GM12878 (cell line): ENCODE data around the gene PYGM. TPM values are rescaled to one million over a fixed set of nuclear protein-coding genes. Genes with fewer than 3 reads are reported as not detected.

Source experiments
- ASH2L ChIP-seq: fragments of 300-600, 200-600 bp; sonication (generic); IDR thresholded peaks from 2 replicates; pipeline ENCODE4 v1.6.1; 2017; ENCODE audit warnings: low read depth, mild to moderate bottlenecking, borderline replicate concordance
- ATF7 ChIP-seq: fragments of 450-650 bp; IDR thresholded peaks from 2 replicates; pipeline ENCODE4 v1.6.1; 2016; ENCODE audit warnings: low read depth, mild to moderate bottlenecking
- BACH1 ChIP-seq: fragments of 450-650 bp; IDR thresholded peaks from 2 replicates; pipeline ENCODE4 v1.6.1; 2017; ENCODE audit warnings: mild to moderate bottlenecking, borderline replicate concordance
- BCL11A ChIP-seq: IDR thresholded peaks from 2 replicates; pipeline ENCODE4 v1.6.1; 2011; ENCODE audit warnings: low read depth, low read length
- BHLHE40 ChIP-seq, 2 experiments: fragments of 450-650 bp in 1 of 2; IDR thresholded peaks; 2 replicates each; pipeline ENCODE4 v1.6.1; 2011 to 2017; ENCODE audit warnings: low read depth in 2 of 2, borderline replicate concordance in 1 of 2, improper control_type of control experiment in 1 of 2, low read length in 1 of 2, mild to moderate bottlenecking in 1 of 2
- CBFB ChIP-seq: IDR thresholded peaks from 2 replicates; pipeline ENCODE4 v1.6.1; 2016; ENCODE audit warnings: antibody characterized with exemption, low read depth
- GATAD2B ChIP-seq: fragments of 450-650 bp; conservative IDR thresholded peaks from 2 replicates; pipeline ENCODE4 v1.6.1; 2017; ENCODE audit warnings: low read depth, mild to moderate bottlenecking, moderate library complexity
- HCFC1 ChIP-seq: fragments of 150-350 bp; IDR thresholded peaks from 2 replicates; pipeline ENCODE4 v1.6.1; 2014; ENCODE audit warnings: low read length
- HDGF ChIP-seq: fragments of 450-650 bp; IDR thresholded peaks from 2 replicates; pipeline ENCODE4 v1.6.1; 2016; ENCODE audit warnings: antibody characterized with exemption
- IKZF2 ChIP-seq, 2 experiments: fragments of 450-650 bp; IDR thresholded peaks; 2 replicates each; pipeline ENCODE4 v1.6.1; 2017; ENCODE audit warnings: mild to moderate bottlenecking in 2 of 2, moderate library complexity in 2 of 2
- JUNB ChIP-seq: IDR thresholded peaks from 2 replicates; pipeline ENCODE4 v1.6.1; 2016; ENCODE audit warnings: antibody characterized with exemption, mild to moderate bottlenecking
- MEF2A ChIP-seq: IDR thresholded peaks from 2 replicates; pipeline ENCODE4 v1.6.1; 2011; ENCODE audit warnings: low read depth, mild to moderate bottlenecking, low read length, moderate library complexity; ENCODE audit not compliant: insufficient read depth
- MEF2B ChIP-seq: fragments of 450-650 bp; IDR thresholded peaks from 2 replicates; pipeline ENCODE4 v1.6.1; 2018; ENCODE audit warnings: mild to moderate bottlenecking, moderate library complexity; ENCODE audit not compliant: partially characterized antibody, poor library complexity, severe bottlenecking
- NFYB ChIP-seq: IDR thresholded peaks from 2 replicates; pipeline ENCODE4 v1.6.1; 2011; ENCODE audit warnings: low read depth, mild to moderate bottlenecking, low read length, improper control_type of control experiment, moderate library complexity; ENCODE audit not compliant: insufficient read depth
- NR2C1 ChIP-seq: fragments of 450-650 bp; IDR thresholded peaks from 2 replicates; pipeline ENCODE4 v1.6.1; 2017; ENCODE audit warnings: antibody characterized with exemption, mild to moderate bottlenecking, moderate library complexity
- POLR2A ChIP-seq: IDR thresholded peaks from 2 replicates; pipeline ENCODE4 v1.6.1; 2011; ENCODE audit warnings: low read depth, mild to moderate bottlenecking, low read length
- POLR2AphosphoS5 ChIP-seq: IDR thresholded peaks from 2 replicates; pipeline ENCODE4 v1.6.1; 2011; ENCODE audit warnings: mild to moderate bottlenecking, low read length, inconsistent platforms
- RCOR1 ChIP-seq: conservative IDR thresholded peaks from 2 replicates; pipeline ENCODE4 v1.6.1; 2012; ENCODE audit warnings: low read depth, low read length, improper control_type of control experiment
- SP1 ChIP-seq: IDR thresholded peaks from one replicate; pipeline ENCODE4 v1.6.1; 2011; ENCODE audit warnings: low read depth, low read length
- SPI1 ChIP-seq: IDR thresholded peaks from 2 replicates; pipeline ENCODE4 v1.6.1; 2011; ENCODE audit warnings: low read depth, mild to moderate bottlenecking, low read length, moderate library complexity, borderline replicate concordance; ENCODE audit not compliant: insufficient read depth
- TCF12 ChIP-seq: IDR thresholded peaks from 2 replicates; pipeline ENCODE4 v1.6.1; 2011; ENCODE audit warnings: low read depth, mild to moderate bottlenecking, low read length
- polyA plus RNA-seq, 11 experiments: library from polyadenylated mRNA; depleted of rRNA in 4 of 11; unstranded in 6 of 11; stranded (reverse) in 5 of 11; fragments of >200 nt; fragmentation: Nextera tagmentation in 4 of 11; fragmentation: Illumina TruSeq in 1 of 11; extraction: Ambion mirVana in 4 of 11; extraction: Trizol in 1 of 11; gene quantifications; 1 replicate in 1 of 11; 2 replicates in 10 of 11; pipeline versions ENCODE4 v1.2.1 to v1.2.3, GENCODE V29; 2011 to 2016; ENCODE audit warnings: inconsistent platforms in 2 of 11, missing spikeins in 2 of 11, low read depth in 1 of 11
- total RNA-seq, 4 experiments: library from RNA; depleted of rRNA in 3 of 4; stranded (reverse); fragments of >200 nt in 3 of 4; fragmentation: Illumina TruSeq in 1 of 4; extraction: Trizol in 1 of 4; gene quantifications; 2 replicates each; pipeline versions ENCODE4 v1.2.1 to v1.2.3, GENCODE V29; 2013 to 2021
- TF ChIP-seq, protein P1 (sequence below): IDR thresholded peaks from 2 replicates; pipeline ENCODE4 v1.6.1; 2012; ENCODE audit warnings: improper control_type of control experiment, low read depth, low read length; ENCODE audit not compliant: insufficient replicate concordance
- TF ChIP-seq, protein P2 (sequence below): fragments of 450-650 bp; IDR thresholded peaks from 2 replicates; pipeline ENCODE4 v1.6.1; 2017; ENCODE audit warnings: mild to moderate bottlenecking
- TF ChIP-seq, protein P3 (sequence below): IDR thresholded peaks from 2 replicates; pipeline ENCODE4 v1.6.1; 2011; ENCODE audit warnings: low read depth, mild to moderate bottlenecking, low read length, moderate library complexity, borderline replicate concordance; ENCODE audit errors: extremely low read depth

The PYGM gene
- total and polyA plus RNA-seq, 10 of the 15 experiments (the other 5 are each of a cell fraction or from before 2014, with no cell fraction given): 0.04 to 3.7 (median 0.27) TPM; not detected in 1

DNA sequence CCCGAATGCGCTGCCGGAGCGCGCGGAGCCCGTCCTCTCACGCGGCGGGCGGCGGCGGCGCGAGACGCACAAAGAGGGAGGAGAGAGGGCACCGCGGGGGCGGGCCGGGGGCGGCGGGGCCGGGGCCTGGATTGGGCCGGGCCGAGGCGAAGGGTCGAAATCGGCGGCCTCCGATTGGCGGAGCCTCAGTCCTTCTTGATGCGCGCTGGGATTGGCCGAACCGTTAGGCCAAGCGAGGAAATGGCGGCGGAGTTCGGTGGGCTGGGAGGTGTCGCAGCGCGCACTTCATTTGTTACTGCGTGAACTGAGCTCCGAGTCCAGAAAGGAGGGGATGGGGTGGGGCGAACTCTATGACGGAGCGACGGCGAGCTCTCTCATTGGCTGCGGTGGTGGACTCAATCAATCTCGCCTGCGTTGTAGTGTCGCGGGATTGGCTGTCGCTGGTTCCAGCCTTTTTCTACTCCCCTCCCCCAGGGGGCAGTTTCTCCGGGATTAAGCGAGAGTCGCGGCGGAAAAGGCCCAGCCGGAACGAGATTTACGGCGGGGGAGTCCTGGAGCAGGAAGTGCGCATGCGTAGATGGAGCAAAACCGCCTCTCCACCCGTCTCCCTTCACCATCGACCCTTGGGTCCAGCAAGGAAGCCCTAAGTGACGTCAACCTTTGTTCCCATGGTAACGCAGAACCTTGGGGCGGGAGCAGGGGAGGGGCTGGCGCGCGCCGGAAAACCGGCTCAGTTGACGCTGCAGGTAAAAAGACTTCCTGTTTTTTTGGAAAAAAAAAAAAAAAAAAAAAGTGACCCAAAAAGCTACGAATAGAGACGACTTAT, 18.9 kb upstream of the PYGM start, which contains the start of gene SF1 (continued):
- peak; percentile 86 for TF ChIP-seq SPI1
- peak; percentile 67 for TF ChIP-seq MEF2B
- TF ChIP-seq CBFB: peak; percentile 78
- TF ChIP-seq JUNB: peak; percentile 19; the same call in 1 of the 2 replicates
- peak; percentile 87 for TF ChIP-seq NFYB
- TF ChIP-seq, protein P1, sequence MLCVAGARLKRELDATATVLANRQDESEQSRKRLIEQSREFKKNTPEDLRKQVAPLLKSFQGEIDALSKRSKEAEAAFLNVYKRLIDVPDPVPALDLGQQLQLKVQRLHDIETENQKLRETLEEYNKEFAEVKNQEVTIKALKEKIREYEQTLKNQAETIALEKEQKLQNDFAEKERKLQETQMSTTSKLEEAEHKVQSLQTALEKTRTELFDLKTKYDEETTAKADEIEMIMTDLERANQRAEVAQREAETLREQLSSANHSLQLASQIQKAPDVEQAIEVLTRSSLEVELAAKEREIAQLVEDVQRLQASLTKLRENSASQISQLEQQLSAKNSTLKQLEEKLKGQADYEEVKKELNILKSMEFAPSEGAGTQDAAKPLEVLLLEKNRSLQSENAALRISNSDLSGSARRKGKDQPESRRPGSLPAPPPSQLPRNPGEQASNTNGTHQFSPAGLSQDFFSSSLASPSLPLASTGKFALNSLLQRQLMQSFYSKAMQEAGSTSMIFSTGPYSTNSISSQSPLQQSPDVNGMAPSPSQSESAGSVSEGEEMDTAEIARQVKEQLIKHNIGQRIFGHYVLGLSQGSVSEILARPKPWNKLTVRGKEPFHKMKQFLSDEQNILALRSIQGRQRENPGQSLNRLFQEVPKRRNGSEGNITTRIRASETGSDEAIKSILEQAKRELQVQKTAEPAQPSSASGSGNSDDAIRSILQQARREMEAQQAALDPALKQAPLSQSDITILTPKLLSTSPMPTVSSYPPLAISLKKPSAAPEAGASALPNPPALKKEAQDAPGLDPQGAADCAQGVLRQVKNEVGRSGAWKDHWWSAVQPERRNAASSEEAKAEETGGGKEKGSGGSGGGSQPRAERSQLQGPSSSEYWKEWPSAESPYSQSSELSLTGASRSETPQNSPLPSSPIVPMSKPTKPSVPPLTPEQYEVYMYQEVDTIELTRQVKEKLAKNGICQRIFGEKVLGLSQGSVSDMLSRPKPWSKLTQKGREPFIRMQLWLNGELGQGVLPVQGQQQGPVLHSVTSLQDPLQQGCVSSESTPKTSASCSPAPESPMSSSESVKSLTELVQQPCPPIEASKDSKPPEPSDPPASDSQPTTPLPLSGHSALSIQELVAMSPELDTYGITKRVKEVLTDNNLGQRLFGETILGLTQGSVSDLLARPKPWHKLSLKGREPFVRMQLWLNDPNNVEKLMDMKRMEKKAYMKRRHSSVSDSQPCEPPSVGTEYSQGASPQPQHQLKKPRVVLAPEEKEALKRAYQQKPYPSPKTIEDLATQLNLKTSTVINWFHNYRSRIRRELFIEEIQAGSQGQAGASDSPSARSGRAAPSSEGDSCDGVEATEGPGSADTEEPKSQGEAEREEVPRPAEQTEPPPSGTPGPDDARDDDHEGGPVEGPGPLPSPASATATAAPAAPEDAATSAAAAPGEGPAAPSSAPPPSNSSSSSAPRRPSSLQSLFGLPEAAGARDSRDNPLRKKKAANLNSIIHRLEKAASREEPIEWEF: no peak
- peak; percentile 14 to 34; a peak in 2 of 4 replicates for TF ChIP-seq BHLHE40 (IDR thresholded peaks at IDR 0.05; ENCODE audit: borderline replicate concordance in 1 of 2, low read depth in 2 of 2, low read length in 1 of 2)
- TF ChIP-seq SP1: peak; percentile 86
- TF ChIP-seq IKZF2 (IDR thresholded peaks at IDR 0.05): peak in 1 of 2 experiments; percentile 61; a peak in 3 of 4 replicates
- TF ChIP-seq POLR2A: peak; percentile 97
- peak; percentile 20; the same call in 1 of the 2 replicates for TF ChIP-seq HCFC1
- TF ChIP-seq ATF7: peak; percentile 98
- TF ChIP-seq BCL11A: 0 out of 2 replicates have a peak, but pooled peaks have one; percentile 4
- TF ChIP-seq BACH1: no peak
- TF ChIP-seq ASH2L: no peak
- TF ChIP-seq TCF12: peak; percentile 6; the same call in 1 of the 2 replicates
- TF ChIP-seq, protein P2, sequence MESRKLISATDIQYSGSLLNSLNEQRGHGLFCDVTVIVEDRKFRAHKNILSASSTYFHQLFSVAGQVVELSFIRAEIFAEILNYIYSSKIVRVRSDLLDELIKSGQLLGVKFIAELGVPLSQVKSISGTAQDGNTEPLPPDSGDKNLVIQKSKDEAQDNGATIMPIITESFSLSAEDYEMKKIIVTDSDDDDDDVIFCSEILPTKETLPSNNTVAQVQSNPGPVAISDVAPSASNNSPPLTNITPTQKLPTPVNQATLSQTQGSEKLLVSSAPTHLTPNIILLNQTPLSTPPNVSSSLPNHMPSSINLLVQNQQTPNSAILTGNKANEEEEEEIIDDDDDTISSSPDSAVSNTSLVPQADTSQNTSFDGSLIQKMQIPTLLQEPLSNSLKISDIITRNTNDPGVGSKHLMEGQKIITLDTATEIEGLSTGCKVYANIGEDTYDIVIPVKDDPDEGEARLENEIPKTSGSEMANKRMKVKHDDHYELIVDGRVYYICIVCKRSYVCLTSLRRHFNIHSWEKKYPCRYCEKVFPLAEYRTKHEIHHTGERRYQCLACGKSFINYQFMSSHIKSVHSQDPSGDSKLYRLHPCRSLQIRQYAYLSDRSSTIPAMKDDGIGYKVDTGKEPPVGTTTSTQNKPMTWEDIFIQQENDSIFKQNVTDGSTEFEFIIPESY: no peak
- peak; percentile 54; the same call in 1 of the 2 replicates for TF ChIP-seq NR2C1
- TF ChIP-seq RCOR1: peak; percentile 71; the same call in 1 of the 2 replicates
- 0 out of 2 replicates have a peak, but pooled peaks have one; percentile 24 for TF ChIP-seq MEF2A
- TF ChIP-seq POLR2AphosphoS5: peak; percentile 97
- peak; percentile 98 for TF ChIP-seq HDGF
- TF ChIP-seq GATAD2B: no peak
- TF ChIP-seq, protein P3, sequence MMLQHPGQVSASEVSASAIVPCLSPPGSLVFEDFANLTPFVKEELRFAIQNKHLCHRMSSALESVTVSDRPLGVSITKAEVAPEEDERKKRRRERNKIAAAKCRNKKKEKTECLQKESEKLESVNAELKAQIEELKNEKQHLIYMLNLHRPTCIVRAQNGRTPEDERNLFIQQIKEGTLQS: no peak
